ENCODE data around the gene WIPF2.

WIPF2 gene

DNA sequence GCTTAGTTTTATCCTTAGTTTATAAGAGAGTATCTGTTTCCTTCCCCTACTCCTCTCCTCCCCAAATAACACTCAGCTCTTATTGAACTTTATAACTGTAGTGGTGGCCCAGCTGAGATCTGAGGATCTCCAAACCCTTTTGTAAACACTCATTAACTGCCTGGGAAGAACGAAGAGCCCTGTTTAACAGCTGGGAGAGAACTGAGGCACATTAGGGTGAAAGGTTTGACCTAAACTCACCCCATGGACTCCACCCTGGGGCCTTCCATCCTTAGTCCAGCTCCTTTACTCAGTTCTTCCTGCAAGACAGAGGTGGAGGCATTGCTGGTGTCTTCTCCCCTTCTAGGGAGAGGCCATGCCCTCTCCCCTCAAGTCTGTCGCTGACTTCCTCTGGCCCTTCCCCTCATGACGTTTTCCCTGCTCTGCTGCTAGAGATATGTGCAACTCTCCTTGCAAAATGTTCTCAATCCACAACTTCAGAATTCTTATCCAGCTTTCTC is 88.7 kb downstream of the WIPF2 start (continued):
- TF ChIP-seq ZNF624 (tag by site-specific recombination; IDR thresholded peaks at IDR 0.05): no peak
- TF ChIP-seq KLF7 (tag by site-specific recombination; IDR thresholded peaks at IDR 0.05; ENCODE audit: borderline replicate concordance): no peak
- TF ChIP-seq, protein P1, sequence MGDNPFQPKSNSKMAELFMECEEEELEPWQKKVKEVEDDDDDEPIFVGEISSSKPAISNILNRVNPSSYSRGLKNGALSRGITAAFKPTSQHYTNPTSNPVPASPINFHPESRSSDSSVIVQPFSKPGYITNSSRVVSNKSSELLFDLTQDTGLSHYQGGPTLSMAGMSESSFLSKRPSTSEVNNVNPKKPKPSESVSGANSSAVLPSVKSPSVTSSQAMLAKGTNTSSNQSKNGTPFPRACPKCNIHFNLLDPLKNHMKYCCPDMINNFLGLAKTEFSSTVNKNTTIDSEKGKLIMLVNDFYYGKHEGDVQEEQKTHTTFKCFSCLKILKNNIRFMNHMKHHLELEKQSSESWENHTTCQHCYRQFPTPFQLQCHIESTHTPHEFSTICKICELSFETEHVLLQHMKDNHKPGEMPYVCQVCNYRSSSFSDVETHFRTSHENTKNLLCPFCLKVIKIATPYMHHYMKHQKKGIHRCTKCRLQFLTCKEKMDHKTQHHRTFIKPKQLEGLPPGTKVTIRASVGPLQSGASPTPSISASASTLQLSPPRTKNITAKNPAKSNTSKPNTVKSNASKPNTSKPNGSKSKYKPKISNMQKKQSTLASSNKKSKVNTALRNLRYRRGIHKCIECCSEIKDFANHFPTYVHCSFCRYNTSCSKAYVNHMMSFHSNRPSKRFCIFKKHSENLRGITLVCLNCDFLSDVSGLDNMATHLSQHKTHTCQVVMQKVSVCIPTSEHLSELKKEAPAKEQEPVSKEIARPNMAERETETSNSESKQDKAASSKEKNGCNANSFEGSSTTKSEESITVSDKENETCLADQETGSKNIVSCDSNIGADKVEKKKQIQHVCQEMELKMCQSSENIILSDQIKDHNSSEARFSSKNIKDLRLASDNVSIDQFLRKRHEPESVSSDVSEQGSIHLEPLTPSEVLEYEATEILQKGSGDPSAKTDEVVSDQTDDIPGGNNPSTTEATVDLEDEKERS (tag by site-specific recombination; IDR thresholded peaks at IDR 0.05): no peak
- no peak for TF ChIP-seq ZNF777 (tag by site-specific recombination; IDR thresholded peaks at IDR 0.05; ENCODE audit: borderline replicate concordance)
- TF ChIP-seq ZNF24 (tag by site-specific recombination; IDR thresholded peaks at IDR 0.05): no peak
- no peak for TF ChIP-seq ZNF654 (tag by site-specific recombination; IDR thresholded peaks at IDR 0.05; ENCODE audit: low read depth)

DNA sequence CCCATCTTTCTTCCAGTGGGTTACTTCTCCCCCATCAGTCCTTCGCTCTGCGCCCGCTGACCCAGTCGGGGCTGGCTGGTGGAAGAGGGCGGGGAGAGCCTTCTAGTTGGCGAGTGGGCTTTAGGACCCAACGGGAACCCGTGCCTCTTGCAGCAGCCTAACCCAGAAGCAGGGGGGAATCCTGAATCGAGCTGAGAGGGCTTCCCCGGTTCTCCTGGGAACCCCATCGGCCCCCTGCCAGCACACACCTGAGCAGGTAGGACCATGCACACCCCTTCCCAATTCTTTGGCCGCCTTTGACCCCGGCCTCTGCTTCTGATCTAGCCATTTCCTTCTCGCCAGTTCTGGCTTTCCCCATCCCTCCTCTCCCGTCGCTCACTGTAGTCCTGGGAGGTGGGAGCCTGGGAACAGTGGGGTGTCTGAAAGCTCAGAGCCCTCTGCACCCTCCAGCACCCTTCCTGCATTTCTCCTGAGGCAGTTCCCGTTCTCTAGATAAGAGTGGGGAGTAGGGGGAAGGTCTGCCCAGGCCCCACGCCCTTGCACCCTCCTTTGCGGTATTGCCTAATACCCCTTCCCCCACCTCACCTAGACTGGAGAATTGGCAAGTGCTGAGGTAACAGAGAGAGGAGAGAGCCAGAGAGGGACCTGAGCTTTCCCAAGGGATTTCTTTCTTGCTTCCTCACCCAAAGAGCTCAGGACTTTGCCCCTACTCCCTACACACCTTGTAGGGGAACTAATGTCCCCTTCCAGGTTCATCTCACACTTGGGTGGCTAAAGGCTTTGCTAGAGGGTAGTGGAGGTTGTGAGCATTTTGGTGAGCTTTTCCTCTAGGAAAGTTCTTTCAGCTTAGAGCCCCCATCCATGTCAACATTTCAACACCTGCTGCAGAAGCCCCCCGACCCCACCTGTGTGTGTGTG is 90.2 kb downstream of the WIPF2 start, which contains the start of gene RARA:
RARA (plus strand) TSS at position 150 of the 918 bp plus-strand sequence. CDS start 22,039 bp downstream, outside the sequence.
- H3K27ac ChIP-seq (ENCODE audit: extremely low read depth, low read depth, low read length): peak within 1 kb of the TSS; percentile 70
- H3K4me1 ChIP-seq (ENCODE audit: control insufficient read depth, insufficient read depth, low read length): peaks cover 29% of the 10 kb centered on the region
- no peaks in the 10 kb centered on the region for H3K9me3 ChIP-seq (ENCODE audit: control insufficient read depth, insufficient read depth, low read depth, low read length)
- H3K4me3 ChIP-seq (ENCODE audit: low read depth, low read length): no peak within 1 kb of the TSS
- CTCF ChIA-PET: interaction anchor here (0.6 to 16.6 kb wide), 7 partner anchors 9 to 310 kb away, joined by 3 to 453 read pairs (median 4); partner anchors contain the start of gene GJD3
- peaks cover 5 to 6% of the 10 kb centered on the region in 2 experiments; a peak in 2 of 3 replicates for H3K36me3 ChIP-seq (ENCODE audit: control insufficient read depth in 2 of 2, insufficient read depth in 1 of 2, low read length in 2 of 2)
- POLR2A ChIA-PET: interaction anchor here (0.9 to 3.3 kb wide), 4 partner anchors 12 to 45 kb away, joined by 3 to 19 read pairs (median 5); no protein-coding TSS in a partner anchor
- TF ChIP-seq ZNF660 (tag by site-specific recombination; IDR thresholded peaks at IDR 0.05): 0 out of 2 replicates have a peak, but pooled peaks have one; percentile 39
- no peak for TF ChIP-seq PRDM1 (tag by site-specific recombination; IDR thresholded peaks at IDR 0.05)
- TF ChIP-seq ZNF239 (tag by site-specific recombination; IDR thresholded peaks at IDR 0.05): no peak
- no peak for TF ChIP-seq ZNF518A (tag by site-specific recombination; conservative IDR thresholded peaks at IDR 0.05; ENCODE audit: low read depth)
- TF ChIP-seq KLF10 (tag by site-specific recombination; IDR thresholded peaks at IDR 0.05): no peak
- TF ChIP-seq ZNF585B (tag by site-specific recombination; IDR thresholded peaks at IDR 0.05): no peak
- TF ChIP-seq PRDM10 (tag by site-specific recombination; IDR thresholded peaks at IDR 0.05): peak; percentile 91
- TF ChIP-seq PRDM4 (tag by site-specific recombination; IDR thresholded peaks at IDR 0.05): no peak
- no peak for TF ChIP-seq ZNF707 (tag by site-specific recombination; IDR thresholded peaks at IDR 0.05)
- TF ChIP-seq ZIC2 (tag by site-specific recombination; IDR thresholded peaks at IDR 0.05): peak; percentile 49; the same call in 1 of the 2 replicates
- no peak for TF ChIP-seq ZNF133 (tag by site-specific recombination; IDR thresholded peaks at IDR 0.05)
- TF ChIP-seq REPIN1 (tag by site-specific recombination; IDR thresholded peaks at IDR 0.05; ENCODE audit: low read depth): no peak
- peak; percentile 21; the same call in 1 of the 2 replicates for TF ChIP-seq ZBTB20 (tag by site-specific recombination; IDR thresholded peaks at IDR 0.05)
- TF ChIP-seq SP7 (tag by site-specific recombination; IDR thresholded peaks at IDR 0.05): 0 out of 2 replicates have a peak, but pooled peaks have one; percentile 30
